Coronary artery (tissue), 2 donors: ENCODE measurements around the gene AKAP13.

ENCODE experiments used
- DNase-seq: peaks from one replicate; pipeline ENCODE4 v3.0.0-alpha.2; 2017; ENCODE audit warnings: low spot score
- H3K27ac ChIP-seq, 2 donors: fragments of 200-600 bp; sonication (generic); one replicate each; pipeline ENCODE4 v1.5.1; 2016 to 2019
- H3K4me3 ChIP-seq: fragments of 200-600 bp; sonication (generic); 2 replicates; pipeline ENCODE4 v1.5.1; 2016; ENCODE audit warnings: mild to moderate bottlenecking, moderate library complexity
- TF ChIP-seq, protein P1 (sequence below): fragments of 200-600 bp; sonication (generic); IDR thresholded peaks from one replicate; pipeline ENCODE4 v1.5.1; 2019; ENCODE audit warnings: antibody characterized with exemption

The AKAP13 gene

DNA sequence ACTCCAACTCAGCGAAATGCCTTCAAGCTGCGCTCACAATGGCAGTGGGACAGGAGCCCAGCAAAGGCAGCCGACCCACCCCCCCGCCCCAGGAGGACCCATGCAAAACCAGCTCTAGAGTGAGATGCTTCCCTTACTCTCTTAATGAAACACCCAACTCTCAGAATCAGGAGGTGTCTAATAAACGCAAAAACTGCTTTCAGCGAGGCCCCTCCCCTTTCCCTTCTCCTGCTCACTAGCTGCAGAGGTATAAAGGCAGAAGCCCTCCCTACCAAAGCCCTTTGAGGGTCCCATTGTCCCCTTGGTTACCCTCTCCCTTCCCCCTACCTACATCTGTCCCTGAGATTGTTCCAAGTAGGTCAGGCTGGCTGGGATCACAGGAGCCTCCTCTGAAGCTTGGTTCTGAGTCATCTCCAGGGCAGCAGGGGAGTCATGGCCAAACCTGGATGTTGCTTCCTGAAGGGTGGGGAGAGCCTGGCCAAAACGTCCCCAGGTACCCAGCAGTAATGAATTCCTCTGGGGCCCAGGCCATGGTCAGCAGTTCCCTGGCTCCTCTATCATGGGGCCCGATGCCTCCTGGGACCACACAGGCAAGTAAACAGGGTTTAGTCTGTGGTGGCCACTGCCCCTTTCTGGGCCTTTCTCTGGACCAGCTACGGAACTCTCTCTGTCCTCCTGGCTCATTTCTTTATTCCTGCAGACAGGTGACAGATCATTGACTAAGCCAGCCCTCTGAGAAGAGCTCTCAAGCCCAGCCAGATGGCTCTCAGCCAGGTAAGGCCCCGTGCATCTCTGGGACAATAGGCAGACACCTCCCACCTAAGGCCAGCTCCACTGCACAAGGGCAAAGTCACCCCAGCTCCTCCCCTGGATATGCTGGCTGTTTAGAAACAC lies 405.7 kb downstream of the AKAP13 start:
- peak overlapping the region; percentile 25 for H3K4me3 ChIP-seq
- TF ChIP-seq, protein P1, sequence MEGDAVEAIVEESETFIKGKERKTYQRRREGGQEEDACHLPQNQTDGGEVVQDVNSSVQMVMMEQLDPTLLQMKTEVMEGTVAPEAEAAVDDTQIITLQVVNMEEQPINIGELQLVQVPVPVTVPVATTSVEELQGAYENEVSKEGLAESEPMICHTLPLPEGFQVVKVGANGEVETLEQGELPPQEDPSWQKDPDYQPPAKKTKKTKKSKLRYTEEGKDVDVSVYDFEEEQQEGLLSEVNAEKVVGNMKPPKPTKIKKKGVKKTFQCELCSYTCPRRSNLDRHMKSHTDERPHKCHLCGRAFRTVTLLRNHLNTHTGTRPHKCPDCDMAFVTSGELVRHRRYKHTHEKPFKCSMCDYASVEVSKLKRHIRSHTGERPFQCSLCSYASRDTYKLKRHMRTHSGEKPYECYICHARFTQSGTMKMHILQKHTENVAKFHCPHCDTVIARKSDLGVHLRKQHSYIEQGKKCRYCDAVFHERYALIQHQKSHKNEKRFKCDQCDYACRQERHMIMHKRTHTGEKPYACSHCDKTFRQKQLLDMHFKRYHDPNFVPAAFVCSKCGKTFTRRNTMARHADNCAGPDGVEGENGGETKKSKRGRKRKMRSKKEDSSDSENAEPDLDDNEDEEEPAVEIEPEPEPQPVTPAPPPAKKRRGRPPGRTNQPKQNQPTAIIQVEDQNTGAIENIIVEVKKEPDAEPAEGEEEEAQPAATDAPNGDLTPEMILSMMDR: no peak
- no peak for DNase-seq
- peak overlapping the region; percentile 29 to 55 for H3K27ac ChIP-seq

DNA sequence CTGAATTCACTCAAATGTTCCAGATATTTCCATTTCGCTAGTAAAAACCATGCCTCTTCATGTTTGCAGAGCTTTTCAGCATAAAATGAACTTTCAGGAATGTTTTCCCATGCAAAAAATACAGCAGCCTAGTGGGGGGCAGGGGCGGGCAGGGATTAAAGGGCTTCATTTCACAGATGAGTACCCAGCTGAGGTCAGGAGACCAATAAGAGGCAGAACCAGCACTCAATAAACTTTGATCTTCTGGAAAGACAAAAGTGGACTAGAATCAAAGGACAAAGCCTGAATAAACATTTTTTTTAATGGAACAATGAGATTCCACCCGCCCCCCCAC lies 406.3 kb downstream of the AKAP13 start:
- TF ChIP-seq, protein P1: no peak
- Histone ChIP-seq H3K4me3 (no peak overlapping the region), H3K27ac (no peak overlapping the region)
- no peak for DNase-seq

GRCh38 chr15:85788771-85789495 lies 408.5 kb downstream of the AKAP13 start:
- no peak for DNase-seq

GRCh38 chr15:85789496-85789875 lies 409.1 kb downstream of the AKAP13 start:
- no peak overlapping the region for H3K4me3 ChIP-seq
- no peak for DNase-seq
- TF ChIP-seq, protein P1: no peak
- H3K27ac ChIP-seq: no peak overlapping the region

More at GRCh38 chr15:85788771-85789495, 408.5 kb downstream of the AKAP13 start:
- Histone ChIP-seq H3K27ac (no peak overlapping the region), H3K4me3 (no peak overlapping the region)
- TF ChIP-seq, protein P1: no peak

DNA sequence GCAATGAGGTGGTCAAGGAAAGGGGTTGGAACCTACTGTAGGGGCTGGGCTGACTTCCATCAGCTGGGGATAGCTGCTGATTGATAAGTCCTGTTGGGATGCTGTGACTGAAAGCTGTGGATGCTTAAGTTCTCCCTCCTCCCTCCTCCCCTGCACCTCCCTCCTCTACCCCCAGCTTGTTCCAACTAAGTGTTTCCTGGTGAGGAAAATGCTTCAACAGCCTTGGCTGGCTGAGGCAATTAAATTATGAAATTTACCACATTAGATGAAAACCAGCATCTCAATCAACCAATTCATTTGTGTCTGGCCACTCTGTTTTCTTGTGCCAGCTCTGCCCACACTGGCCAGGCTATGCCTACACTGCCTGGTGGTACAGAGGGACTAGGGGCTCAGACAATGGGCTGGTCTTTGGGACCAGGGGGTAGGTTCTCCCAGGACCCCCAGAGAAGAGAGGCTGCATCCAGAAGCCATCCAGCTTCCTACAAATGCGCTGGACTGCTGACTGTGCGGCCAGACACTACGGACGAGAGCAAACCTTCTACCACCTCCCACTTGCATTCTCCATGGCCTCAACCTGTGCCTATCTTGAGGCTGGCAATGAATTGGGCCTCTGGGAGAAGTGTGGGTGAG lies 411.8 kb downstream of the AKAP13 start:
- TF ChIP-seq, protein P1: no peak
- no peak overlapping the region for H3K27ac ChIP-seq
- DNase-seq: no peak
- H3K4me3 ChIP-seq: peak overlapping the region; percentile 94

DNA sequence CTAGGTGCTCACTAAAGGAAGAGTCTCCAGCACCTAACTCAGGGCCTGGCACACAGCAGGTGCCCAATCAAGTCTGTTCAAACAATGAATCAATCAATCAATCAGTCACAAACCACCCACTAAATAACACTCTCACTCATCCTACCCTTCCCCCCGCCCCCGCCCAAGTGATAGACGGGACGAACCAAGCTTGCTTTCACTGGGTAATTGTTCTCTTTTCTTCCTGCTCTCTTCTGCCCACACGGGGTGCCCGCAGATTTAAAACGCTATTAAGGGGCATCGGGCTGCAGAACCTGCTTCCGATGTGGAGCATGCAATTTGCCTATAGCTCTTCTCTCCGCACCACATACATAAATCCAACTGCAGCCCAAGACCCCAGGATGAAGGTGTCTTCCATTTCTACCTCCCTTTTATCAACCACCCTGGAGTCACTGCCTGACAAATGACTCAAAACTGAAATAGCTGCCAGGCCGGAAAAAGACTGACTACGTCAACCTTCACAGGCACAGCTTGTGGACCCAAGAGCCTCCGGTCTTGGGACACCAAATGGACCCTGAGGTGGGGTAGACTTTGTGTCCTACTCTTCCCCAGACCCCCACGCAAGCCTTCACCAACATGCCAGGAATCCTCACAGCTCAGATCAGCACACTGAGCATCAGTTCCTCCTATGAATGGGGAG lies 412.6 kb downstream of the AKAP13 start:
- peak overlapping the region; percentile 94 for H3K4me3 ChIP-seq
- no peak overlapping the region for H3K27ac ChIP-seq
- TF ChIP-seq, protein P1: no peak
- DNase-seq: no peak
